Right cardiac atrium (tissue), 5 donors: ENCODE measurements around the gene TAF4. TPM values are rescaled to one million over a fixed set of nuclear protein-coding genes. Genes with fewer than 3 reads are reported as not detected.

Source experiments
- ATAC-seq, 2 donors: fragments of 200-7000 bp; cut with Tn5 transposase; one replicate each; pipeline versions ENCODE4 v1.8.0 to v1.9.1; 2020; ENCODE audit warnings: moderate library complexity in 2 of 2, mild to moderate bottlenecking in 1 of 2
- DNase-seq, 3 donors: peaks; one replicate each; pipeline ENCODE4 v3.0.0-alpha.2; 2020
- H3K27ac ChIP-seq: one replicate; pipeline ENCODE4 v1.5.1; 2013; ENCODE audit warnings: mild to moderate bottlenecking, low read length, control low read depth, moderate library complexity
- H3K27me3 ChIP-seq: one replicate; pipeline ENCODE4 v1.6.1; 2013; ENCODE audit not compliant: control insufficient read depth, insufficient read depth
- H3K4me1 ChIP-seq: one replicate; pipeline ENCODE4 v1.6.1; 2013; ENCODE audit warnings: low read length; ENCODE audit not compliant: control insufficient read depth, insufficient read depth
- H3K4me3 ChIP-seq: one replicate; pipeline ENCODE4 v1.5.1; 2013; ENCODE audit warnings: low read length, control low read depth
- H3K9me3 ChIP-seq: one replicate; pipeline ENCODE4 v1.6.1; 2013; ENCODE audit warnings: low read length; ENCODE audit not compliant: control insufficient read depth
- WGBS: extraction: QIAGEN DNeasy Blood & Tissue Kit; methylation state at CpG from one replicate; pipeline ENCODE4 v1.1.7; 2013; 5-methylcytosine and 5-hydroxymethylcytosine counted together
- intact Hi-C, 4 donors: fragments of 100-400 bp; cut with DNase I; formaldehyde crosslinking; loops; one replicate each; pipeline versions ENCODE4 v1.11.0 to v1.14.0; 2022 to 2023
- polyA plus RNA-seq: library from polyadenylated mRNA; stranded (reverse); fragments of 200-250 nt; gene quantifications from one replicate; pipeline ENCODE4 v1.2.3, GENCODE V29; 2013
- total RNA-seq, 4 donors: library from RNA; stranded (reverse); fragmentation: NEBNext Ultra II Directional; extraction: Animal tissue kit (Norgen Biotek cat#: 25700); gene quantifications; one replicate each; pipeline ENCODE4 v1.2.1, GENCODE V29; 2021
- donor health status: healthy with polysubstance abuse.
- donor health status: DM: no; HTN: yes; CAD: no.
- donor health status: DM: no; HTN: no; CAD: no.
- donor health status: DM: no; HTN: yes; CAD: no; lungs with severe emphysema.
- donor health status: DM: yes; HTN: yes; CAD: no.

Gene TAF4
- total and polyA plus RNA-seq, 5 donors: 3.8 to 13.6 (median 8.3) TPM

DNA sequence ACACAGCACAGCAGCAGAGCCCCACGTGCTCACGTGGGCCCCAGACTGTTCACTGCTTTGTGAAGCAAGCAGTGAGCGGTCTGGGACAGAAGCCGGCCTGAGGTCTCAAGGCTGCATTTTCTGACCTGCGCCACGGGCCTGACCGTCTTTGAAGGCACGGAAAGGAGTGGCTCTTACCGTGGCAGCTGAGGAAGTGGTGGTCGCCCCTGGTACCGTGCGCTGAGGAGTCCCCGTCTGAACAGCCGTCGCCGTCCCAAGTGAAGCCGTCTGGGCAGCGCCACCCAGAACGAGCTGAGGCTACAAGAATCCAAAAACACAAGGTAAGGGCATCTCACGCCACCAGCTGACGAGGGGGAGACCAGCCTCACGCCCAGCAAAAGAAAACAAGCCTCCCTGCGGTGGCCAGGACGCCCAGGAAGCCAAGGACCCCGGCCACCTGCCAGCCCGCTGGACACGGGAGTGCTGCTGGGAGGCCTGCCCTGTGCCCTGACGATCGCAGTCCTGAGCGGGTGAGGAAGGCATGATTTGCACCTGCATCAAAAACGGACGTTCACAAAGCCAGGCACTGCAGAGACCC lies 55.7 kb downstream of the TAF4 start:
- ATAC-seq (no peak), DNase-seq (no peak)
- intact Hi-C loops: loop anchor here in 3 of 4 donors (5.0 to 10.0 kb wide), 4 partner anchors 125 to 375 kb away; partner anchors contain the start of gene RPS21 (in 1 of the 3)
- Histone ChIP-seq H3K27me3 (no peaks in the 10 kb centered on the region), H3K4me1 (no peaks in the 10 kb centered on the region), H3K27ac (no peak overlapping the region), H3K9me3 (no peaks in the 10 kb centered on the region), H3K4me3 (no peak overlapping the region)
- WGBS: 95% methylated on average over 32 of the region's 32 CpGs

DNA sequence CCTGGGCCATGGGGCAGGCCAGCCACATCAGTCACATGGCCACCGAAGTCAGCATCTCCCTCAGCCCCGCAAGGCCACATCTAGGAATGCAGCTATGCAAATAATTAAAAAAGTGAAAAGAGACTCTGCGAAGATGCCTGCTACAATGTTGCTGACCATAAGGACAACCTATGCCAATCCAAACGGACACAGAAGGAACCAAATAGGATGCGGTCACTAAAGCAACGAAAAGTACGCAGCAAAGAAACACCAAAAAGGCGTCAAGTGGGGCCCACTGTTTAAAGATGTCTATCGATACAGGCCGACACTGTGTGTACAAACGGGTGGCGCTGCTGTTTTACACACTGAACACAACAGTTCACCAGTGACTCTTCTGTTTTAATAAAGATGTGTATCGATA lies 56.4 kb downstream of the TAF4 start:
- intact Hi-C loops: no loop called here
- no peak for DNase-seq
- Histone ChIP-seq H3K9me3 (no peaks in the 10 kb centered on the region), H3K4me3 (no peak overlapping the region), H3K27ac (no peak overlapping the region), H3K4me1 (no peaks in the 10 kb centered on the region), H3K27me3 (no peaks in the 10 kb centered on the region)
- 94% methylated on average over 13 of the region's 13 CpGs for WGBS
- ATAC-seq: no peak

DNA sequence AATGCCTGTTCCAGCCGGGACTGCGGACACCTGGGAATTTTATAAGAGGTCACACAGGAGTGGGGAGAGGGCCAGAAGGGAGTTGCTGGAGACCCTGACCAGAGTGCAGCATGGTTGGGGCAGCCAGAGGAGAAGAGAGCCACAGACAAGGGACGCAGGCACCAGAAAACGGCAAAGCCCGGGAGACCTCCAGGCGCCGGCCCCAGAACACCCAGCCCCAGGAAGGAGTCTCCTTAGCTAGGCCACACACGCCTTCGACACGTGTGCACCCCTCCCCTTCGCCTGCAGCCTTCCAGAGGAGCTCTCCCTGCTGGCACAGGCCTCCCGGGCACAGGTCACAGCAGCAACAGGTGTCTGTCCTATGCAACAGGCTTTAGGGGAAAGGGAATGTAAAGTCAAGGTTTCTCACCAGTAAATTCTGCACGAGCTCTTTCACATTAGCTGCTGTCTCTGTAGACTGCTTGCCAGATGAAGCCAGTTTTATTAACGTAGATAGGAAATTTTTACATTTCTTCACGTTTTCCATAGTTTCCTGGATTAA lies 57.0 kb downstream of the TAF4 start:
- Histone ChIP-seq H3K4me1 (no peaks in the 10 kb centered on the region), H3K27me3 (no peaks in the 10 kb centered on the region), H3K4me3 (no peak overlapping the region), H3K27ac (no peak overlapping the region), H3K9me3 (no peaks in the 10 kb centered on the region)
- 93% methylated on average over 15 of the region's 15 CpGs for WGBS
- ATAC-seq (no peak), DNase-seq (no peak)
- intact Hi-C loops: no loop called here

DNA sequence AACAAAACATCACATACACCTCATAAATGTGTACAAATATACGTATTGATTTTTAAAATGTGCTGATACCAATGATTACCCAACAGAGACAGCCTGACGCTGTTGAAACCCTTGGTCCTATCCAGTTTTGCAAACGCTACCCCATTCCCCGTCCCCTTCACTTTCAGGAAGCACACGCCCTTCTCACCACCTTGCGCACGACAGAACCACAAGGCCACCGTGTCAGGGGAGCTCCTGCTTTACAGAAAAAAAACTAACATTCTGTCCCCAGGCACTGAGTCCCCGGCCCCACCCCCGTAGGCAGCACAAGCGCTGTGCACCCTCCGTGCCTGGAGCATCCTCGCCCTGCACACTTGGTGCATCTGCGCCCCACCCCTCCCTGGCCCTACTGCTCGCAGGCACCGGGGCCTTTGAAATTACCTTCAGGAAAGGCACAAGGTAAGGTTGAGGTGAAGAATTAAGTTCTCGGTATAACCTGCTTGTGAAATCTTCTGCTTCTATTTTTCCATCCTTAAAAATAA lies 58.5 kb downstream of the TAF4 start:
- intact Hi-C loops: no loop called here
- no peaks in the 10 kb centered on the region for H3K9me3 ChIP-seq
- no peak for ATAC-seq
- no peak for DNase-seq
- H3K27ac ChIP-seq: no peak overlapping the region
- H3K4me1 ChIP-seq: no peaks in the 10 kb centered on the region
- H3K4me3 ChIP-seq: no peak overlapping the region
- H3K27me3 ChIP-seq: no peaks in the 10 kb centered on the region
- WGBS: 92% methylated on average over 17 of the region's 17 CpGs

DNA sequence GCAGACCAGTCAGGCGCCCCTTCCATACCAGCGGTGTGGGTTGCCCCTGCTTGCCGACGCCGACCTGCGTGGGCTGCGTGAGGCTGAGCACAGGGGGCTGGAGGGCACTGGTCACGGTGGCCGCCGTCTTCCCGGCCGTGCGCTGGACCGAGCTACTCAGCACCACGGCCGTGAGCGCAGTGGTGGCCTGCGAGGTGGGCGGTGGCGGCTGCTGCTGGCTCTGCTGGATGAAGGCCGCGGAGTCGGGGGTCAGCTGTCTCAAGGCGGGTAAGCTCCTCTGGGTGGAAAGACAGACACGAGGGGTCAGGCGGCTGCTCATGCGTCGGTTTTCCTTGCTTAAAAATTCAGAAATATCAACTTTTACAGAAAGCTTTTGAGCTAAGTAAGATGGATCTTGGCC lies 59.2 kb downstream of the TAF4 start:
- H3K4me3 ChIP-seq: no peak overlapping the region
- H3K4me1 ChIP-seq: no peaks in the 10 kb centered on the region
- intact Hi-C loops: no loop called here
- ATAC-seq (no peak), DNase-seq (no peak)
- no peaks in the 10 kb centered on the region for H3K9me3 ChIP-seq
- WGBS: 94% methylated on average over 28 of the region's 28 CpGs
- H3K27me3 ChIP-seq: no peaks in the 10 kb centered on the region
- no peak overlapping the region for H3K27ac ChIP-seq

DNA sequence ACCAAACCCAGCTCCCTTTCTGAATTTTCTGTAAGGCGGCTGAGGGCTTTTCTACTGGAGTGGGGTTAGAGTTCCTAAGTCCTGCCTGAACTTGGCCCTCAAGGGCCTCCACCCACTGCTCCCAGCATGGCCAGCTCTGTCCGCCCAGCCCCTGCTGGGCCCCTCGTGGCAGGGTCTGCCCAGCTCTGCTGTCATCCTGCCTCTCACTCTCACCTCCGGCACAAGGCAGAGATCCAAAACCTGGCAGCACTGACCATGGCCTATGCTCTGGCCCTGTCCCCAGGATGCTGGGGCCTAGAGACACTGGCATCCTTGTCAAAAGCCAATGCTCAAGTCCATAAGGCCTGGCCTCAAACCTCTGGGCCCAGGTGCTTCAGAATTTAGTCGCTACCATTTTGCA lies 61.1 kb downstream of the TAF4 start:
- peak in 1 of 3 donors; percentile 73 for DNase-seq

DNA sequence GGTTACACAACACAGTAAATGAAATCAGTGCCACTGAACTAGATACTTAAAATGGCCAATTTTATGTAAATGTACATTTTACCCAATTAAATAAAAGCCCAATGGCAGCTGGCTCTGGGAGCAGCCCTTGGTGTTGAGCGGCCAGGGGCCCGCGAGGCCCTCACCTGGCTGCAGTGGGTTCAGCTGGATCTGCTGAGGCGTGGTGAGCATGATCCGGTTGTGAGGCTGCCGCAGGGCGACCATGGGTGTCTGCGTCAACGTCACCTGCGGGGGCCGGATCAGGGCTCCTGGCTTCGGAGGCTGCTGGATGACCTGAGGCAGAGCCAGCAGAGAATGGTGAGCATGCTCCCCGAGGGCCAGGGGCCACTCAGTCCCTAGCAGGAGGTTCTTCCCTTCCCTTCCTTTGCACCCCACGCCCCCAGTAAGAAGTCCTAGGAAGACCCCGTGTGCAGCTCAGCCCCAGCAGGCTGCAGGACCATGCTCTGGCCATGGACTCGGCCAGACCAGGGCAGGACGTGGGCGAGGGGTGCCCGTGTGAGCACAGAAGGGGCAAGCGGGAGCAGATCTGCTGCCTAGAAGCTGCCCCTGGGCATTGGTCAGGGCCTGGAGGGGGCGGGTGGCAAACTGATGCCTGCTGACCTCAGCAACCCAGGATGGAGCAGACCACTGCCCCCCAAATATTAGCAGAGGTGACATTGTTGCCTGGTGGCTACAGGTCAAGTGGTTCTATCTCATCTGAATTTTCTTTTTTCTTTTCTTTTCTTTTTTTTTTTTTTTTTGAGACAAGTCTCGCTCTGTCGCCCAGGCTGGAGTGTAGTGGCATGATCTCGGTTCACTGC lies 61.9 kb downstream of the TAF4 start:
- ATAC-seq (no peak), DNase-seq (peak in 1 of 3 donors; percentile 1)
- Histone ChIP-seq H3K4me1 (no peaks in the 10 kb centered on the region), H3K4me3 (no peak overlapping the region), H3K27ac (no peak overlapping the region), H3K27me3 (no peaks in the 10 kb centered on the region), H3K9me3 (no peaks in the 10 kb centered on the region)
- intact Hi-C loops: no loop called here
- 95% methylated on average over 24 of the region's 24 CpGs for WGBS

More for the DNA sequence above, 61.1 kb downstream of the TAF4 start:
- intact Hi-C loops: no loop called here
- Histone ChIP-seq H3K4me1 (no peaks in the 10 kb centered on the region), H3K9me3 (no peaks in the 10 kb centered on the region), H3K27me3 (no peaks in the 10 kb centered on the region), H3K4me3 (no peak overlapping the region), H3K27ac (no peak overlapping the region)
- WGBS: 83% methylated on average over 5 of the region's 5 CpGs
- ATAC-seq: peak in 1 of 2 donors; percentile 37

DNA sequence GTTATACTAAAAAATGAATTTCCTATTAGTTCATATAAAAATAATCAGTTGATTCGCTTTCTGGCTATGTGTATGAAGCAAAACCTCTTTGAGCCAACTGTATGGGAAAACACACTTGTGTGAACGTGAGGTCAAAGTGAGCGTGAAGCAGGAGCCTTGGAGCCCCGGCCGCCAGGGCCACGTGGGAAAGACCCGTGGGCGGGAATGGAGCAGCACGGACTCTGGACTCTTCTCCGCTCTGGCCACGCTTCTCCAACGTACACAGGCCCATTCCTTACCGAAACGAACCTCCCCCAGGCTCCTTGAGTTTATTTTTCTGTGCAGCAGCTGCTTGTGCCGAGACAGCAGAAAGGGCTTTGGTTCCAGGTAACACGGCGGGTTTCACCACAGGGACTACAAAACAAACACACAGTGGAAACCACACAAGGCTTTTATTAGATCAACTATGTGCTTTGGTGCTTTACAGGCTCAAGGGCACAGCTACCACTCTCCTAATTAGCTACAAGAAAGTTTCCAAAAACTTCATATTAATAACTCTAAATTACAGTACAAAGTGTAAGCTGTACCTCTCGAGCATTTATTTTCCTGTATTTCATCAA lies 62.7 kb downstream of the TAF4 start:
- ATAC-seq: no peak
- Histone ChIP-seq H3K27me3 (no peaks in the 10 kb centered on the region), H3K4me3 (no peak overlapping the region), H3K27ac (no peak overlapping the region), H3K4me1 (no peaks in the 10 kb centered on the region), H3K9me3 (no peaks in the 10 kb centered on the region)
- WGBS: 92% methylated on average over 18 of the region's 18 CpGs
- DNase-seq: peak in 1 of 3 donors; percentile 3
- intact Hi-C loops: no loop called here

DNA sequence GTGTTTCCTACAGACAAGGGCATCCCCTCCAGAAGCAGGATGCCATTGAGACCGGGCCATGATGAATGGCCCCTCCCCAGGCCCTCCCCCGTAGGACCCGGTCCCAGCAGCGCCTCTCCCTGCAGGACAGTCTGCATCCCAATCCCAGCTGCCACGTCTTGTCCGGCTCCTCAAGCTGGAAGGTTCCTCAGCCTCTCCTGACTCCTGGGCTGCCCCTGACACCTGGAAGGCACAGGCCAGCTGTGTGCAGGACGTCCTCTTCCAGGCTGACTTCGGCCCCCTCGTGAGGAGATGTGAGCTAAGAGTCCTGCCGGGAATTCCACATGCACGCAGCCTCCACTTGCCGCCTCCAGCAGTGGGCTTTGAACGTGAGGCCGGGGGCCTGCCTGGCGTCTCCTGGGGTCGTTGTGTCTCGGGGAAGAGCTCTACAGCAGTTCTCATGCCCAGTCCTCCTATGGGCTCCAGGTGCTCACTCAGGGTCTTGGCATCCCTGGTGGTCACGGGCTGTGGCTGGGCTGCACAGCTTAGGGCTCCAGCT lies 64.4 kb downstream of the TAF4 start:
- whole genome bisulfite sequencing: 89% methylated on average over 18 of the region's 18 CpGs
- intact Hi-C loops: no loop called here

DNA sequence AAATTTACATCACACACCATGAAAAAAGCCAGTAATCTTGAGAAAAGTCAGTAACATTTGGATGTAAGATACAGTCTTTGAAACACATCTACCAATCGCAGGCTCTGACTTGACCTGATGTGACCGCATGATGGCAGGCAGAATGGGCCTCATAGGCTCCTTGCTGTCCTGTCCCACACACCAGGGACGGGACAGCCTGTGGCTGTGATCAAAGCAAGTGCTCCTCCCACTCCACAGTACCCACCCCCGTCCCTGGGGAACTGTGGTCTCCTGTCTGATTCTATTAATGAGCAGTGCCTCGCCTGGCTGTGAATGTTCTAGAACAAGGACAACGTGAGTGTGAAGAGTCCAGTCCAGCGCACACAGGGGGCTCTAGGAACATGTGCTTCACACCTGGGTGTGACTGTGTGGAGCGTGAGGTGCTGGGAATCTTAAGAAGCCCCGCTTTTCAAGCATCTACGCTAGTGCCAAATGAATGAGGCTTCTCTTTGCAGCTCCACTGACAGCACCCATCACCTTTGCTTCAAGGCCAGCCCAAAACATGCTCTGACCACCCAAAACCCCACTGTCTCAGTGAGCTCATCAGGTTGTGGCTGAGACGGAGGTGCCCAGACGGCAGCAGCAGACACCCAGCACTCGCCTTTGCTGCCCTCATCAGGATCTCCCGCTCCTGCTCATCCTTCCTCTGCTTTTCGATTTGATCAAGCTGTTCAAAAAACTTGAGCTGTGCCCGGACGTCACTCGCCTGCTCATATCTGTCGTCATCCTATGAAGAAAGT lies 67.1 kb downstream of the TAF4 start:
- peak in 1 of 3 donors; percentile 3 for DNase-seq
- no peak for ATAC-seq

More for the DNA sequence above, 64.4 kb downstream of the TAF4 start:
- no peaks in the 10 kb centered on the region for H3K27me3 ChIP-seq
- no peak overlapping the region for H3K27ac ChIP-seq
- ATAC-seq: no peak
- H3K9me3 ChIP-seq: no peaks in the 10 kb centered on the region
- no peak overlapping the region for H3K4me3 ChIP-seq
- DNase-seq: peak in 1 of 3 donors; percentile 6
- H3K4me1 ChIP-seq: no peaks in the 10 kb centered on the region

More for the DNA sequence above, 67.1 kb downstream of the TAF4 start:
- Histone ChIP-seq H3K4me3 (no peak overlapping the region), H3K4me1 (no peaks in the 10 kb centered on the region), H3K27me3 (no peaks in the 10 kb centered on the region), H3K9me3 (no peaks in the 10 kb centered on the region), H3K27ac (no peak overlapping the region)
- WGBS: 88% methylated on average over 19 of the region's 19 CpGs
- intact Hi-C loops: no loop called here
